GM12891 (cell line): Measurements from ENCODE around the gene VPS11.

Experiments used
- POLR2A ChIP-seq: IDR thresholded peaks from 2 replicates; pipeline ENCODE4 v1.6.1; 2011; ENCODE audit warnings: low read depth, low read length, control low read depth
- POLR2AphosphoS5 ChIP-seq: IDR thresholded peaks from 2 replicates; pipeline ENCODE4 v1.6.1; 2011; ENCODE audit warnings: low read depth, low read length, control low read depth

DNA sequence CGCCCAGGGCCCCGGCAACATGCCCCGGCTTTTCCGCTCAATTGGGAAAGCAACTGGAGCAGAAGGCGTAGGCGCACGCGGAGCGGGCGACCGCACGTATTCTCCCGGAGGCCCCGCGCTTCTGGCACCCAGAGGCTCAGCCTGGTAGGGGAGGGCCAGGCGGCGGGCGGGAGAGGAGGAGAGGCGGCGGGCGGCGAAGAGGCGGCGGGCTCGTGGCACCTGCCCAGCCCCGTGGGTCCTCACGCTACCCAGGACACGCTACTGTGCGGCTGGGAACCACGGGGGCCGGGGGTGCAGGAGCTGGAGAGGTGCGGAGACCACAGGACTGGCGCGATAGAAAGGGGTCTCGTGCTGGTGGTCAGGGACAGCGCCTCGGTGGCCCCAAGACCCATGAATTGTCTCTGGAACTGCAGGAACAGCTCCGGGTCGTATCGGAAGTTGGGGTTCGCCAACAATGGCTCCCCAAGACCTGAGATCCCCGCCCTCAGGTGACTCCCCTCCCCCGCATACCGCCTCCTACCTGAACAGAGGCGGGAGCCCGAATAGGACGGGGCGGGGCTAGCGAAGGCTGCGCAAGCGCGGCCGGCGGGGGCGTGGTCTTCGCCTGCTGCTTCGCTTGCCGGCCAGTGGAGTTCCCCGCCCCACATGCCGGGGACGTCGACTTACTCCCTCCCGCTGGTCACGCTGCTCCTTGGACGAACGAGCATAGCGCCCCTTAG is 37.1 kb upstream of the VPS11 start, which contains the start of gene SLC37A4:
- TF ChIP-seq POLR2A = 0 out of 2 replicates have a peak, but pooled peaks have one; percentile 20
- TF ChIP-seq POLR2AphosphoS5 = no peak
